HUES64 (cell line): ENCODE results near the gene KMT2C.
"Not testable (repeated sequence)": the region's sequence is repeated elsewhere in the genome, so short reads cannot be mapped to it uniquely, and the experiment has no call there.

Experiments
- H3K27ac ChIP-seq: 2 replicates; pipeline ENCODE4 v1.7.0; 2013; ENCODE audit warnings: low read depth, low read length, inconsistent platforms
- H3K27me3 ChIP-seq: 2 replicates; pipeline ENCODE4 v1.6.1; 2013; ENCODE audit warnings: mild to moderate bottlenecking, low read length; ENCODE audit not compliant: insufficient read depth
- H3K36me3 ChIP-seq: 2 replicates; pipeline ENCODE4 v1.6.1; 2013; ENCODE audit warnings: mild to moderate bottlenecking, low read length; ENCODE audit not compliant: insufficient read depth
- H3K4me1 ChIP-seq: 2 replicates; pipeline ENCODE4 v1.6.1; 2013; ENCODE audit warnings: mild to moderate bottlenecking, low read length, moderate library complexity; ENCODE audit not compliant: insufficient read depth
- H3K4me3 ChIP-seq: 2 replicates; pipeline ENCODE4 v1.5.1; 2013; ENCODE audit warnings: mild to moderate bottlenecking, low read length, moderate library complexity
- H3K9ac ChIP-seq: 2 replicates; pipeline ENCODE4 v1.6.1; 2013; ENCODE audit warnings: mild to moderate bottlenecking, low read depth, low read length
- H3K9me3 ChIP-seq: 2 replicates; pipeline ENCODE4 v1.6.1; 2013; ENCODE audit warnings: low read depth, low read length; ENCODE audit not compliant: insufficient read depth
- WGBS: fragments of 150-250, 120-280 bp; methylation state at CpG from one replicate; pipeline ENCODE4 v1.1.7; 2013; ENCODE audit warnings: missing lambda C conversion rate; 5-methylcytosine and 5-hydroxymethylcytosine counted together

The KMT2C gene

GRCh38 chr7:152286219-152286618 is 149.6 kb downstream of the KMT2C start:
- peaks cover 23% of the 10 kb centered on the region for H3K9me3 ChIP-seq
- not testable (repeated sequence) for H3K27me3 ChIP-seq, H3K4me3 ChIP-seq, H3K27ac ChIP-seq, H3K9ac ChIP-seq, H3K36me3 ChIP-seq, H3K4me1 ChIP-seq

- 80% methylated on average over 3 of the region's 3 CpGs for WGBS
- not testable (repeated sequence) for H3K27ac ChIP-seq, H3K36me3 ChIP-seq, H3K9ac ChIP-seq, H3K4me1 ChIP-seq, H3K4me3 ChIP-seq, H3K27me3 ChIP-seq
- H3K9me3 ChIP-seq, result peaks cover 22% of the 10 kb centered on the region
Measured at GRCh38 chr7:152284998-152285397, 150.8 kb downstream of the KMT2C start.

- not testable (repeated sequence) for H3K4me3 ChIP-seq, H3K9ac ChIP-seq
Measured at GRCh38 chr7:152277687-152278086, 158.1 kb downstream of the KMT2C start.

DNA sequence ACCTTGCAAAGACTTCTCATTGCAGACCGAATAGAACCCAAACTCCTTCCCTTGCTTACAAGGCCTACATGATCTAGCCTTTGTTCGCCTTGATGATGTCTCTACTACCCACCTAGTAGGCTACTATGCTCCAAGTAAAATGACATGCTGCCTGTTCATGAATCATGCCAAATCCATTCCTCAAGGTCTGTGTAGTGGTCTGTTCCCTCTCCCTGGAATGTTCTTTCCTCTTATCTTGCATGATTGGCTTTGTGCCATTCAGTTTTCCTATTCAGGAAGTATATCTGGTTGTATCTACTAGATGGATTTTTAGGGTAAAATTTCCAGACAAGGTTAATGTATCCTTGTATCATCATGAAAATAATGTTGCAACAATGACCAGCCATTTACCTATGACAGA is 165.4 kb downstream of the KMT2C start:
- peaks cover 23% of the 10 kb centered on the region for H3K9me3 ChIP-seq
- H3K27ac ChIP-seq, H3K9ac ChIP-seq, H3K4me1 ChIP-seq, H3K36me3 ChIP-seq, H3K27me3 ChIP-seq, H3K4me3 ChIP-seq: not testable (repeated sequence)
- WGBS, result 94% methylated on average over 2 of the region's 2 CpGs

More at GRCh38 chr7:152277687-152278086, 158.1 kb downstream of the KMT2C start:
- H3K9me3 ChIP-seq, result peaks cover 15% of the 10 kb centered on the region
- H3K27ac ChIP-seq, H3K36me3 ChIP-seq, H3K4me1 ChIP-seq, H3K27me3 ChIP-seq: not testable (repeated sequence)
- WGBS, result 80% methylated on average over 1 of the region's 2 CpGs

DNA sequence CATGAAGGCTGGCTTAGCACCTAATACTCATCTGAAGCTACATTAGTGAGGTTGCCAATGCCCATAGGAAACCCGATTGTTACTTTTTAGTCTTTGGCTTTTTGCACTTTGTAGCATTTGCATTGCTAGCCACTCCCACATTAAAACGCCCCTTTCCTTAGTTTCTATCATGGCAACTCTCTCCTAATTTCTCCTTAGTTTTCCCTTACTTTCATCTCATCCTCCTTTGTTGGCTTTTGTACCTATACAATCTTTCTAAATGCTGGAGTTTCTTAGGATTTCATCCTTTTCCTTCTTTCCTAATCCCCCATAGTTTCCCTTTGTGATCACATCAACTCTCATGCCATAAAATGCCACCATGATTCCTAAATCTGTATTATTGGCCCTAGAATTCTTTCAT is 168.9 kb downstream of the KMT2C start:
- H3K9me3 ChIP-seq, result peaks cover 22% of the 10 kb centered on the region
- not testable (repeated sequence) for H3K27me3 ChIP-seq, H3K27ac ChIP-seq, H3K36me3 ChIP-seq, H3K4me1 ChIP-seq, H3K4me3 ChIP-seq, H3K9ac ChIP-seq
- 85% methylated on average over 2 of the region's 2 CpGs for WGBS

DNA sequence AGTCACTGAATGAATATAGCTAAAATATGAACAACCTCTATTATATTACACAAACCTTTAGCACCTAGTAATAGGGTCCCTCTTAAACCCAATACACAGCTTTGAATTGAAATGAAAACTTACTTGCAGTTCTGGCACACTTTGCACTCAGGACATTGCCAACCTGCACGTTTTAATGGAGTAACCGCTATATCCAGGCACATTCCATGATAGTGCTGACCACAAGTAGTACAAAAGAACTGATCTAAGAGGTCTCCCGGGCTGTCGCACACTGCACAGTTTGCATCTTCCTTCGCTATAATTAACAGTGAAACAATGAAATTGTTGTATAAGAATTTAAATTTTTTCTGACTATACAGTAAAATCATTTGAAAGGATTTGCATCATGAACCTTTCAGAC is 170.9 kb downstream of the KMT2C start:
- H3K9me3 ChIP-seq, result peaks cover 25% of the 10 kb centered on the region
- not testable (repeated sequence) for H3K36me3 ChIP-seq, H3K4me3 ChIP-seq, H3K27ac ChIP-seq, H3K9ac ChIP-seq, H3K4me1 ChIP-seq, H3K27me3 ChIP-seq
- WGBS, result 57% methylated on average over 2 of the region's 5 CpGs

DNA sequence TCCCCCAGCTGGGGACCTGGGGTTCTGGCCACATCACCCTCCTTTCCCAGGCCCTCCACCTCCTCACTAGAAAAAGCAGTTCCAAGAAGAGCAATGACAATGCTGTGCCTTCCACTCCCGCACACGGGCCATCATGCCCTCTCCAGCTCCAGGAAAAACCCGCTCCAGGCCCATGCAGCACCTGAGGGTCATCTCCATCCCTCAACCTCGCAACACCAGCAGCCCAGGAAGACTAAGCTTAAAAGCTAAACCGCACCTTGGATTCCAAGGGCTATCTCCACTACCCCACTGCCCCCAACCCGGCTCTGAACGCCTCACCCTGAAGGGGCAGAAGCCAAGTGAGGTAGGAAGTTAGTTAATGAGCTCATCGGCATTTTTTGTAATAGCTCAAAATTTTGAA is 173.7 kb downstream of the KMT2C start:
- H3K36me3 ChIP-seq, H3K4me3 ChIP-seq, H3K27ac ChIP-seq, H3K9ac ChIP-seq, H3K4me1 ChIP-seq, H3K27me3 ChIP-seq: not testable (repeated sequence)
- H3K9me3 ChIP-seq, result peaks cover 16% of the 10 kb centered on the region
- WGBS, result over 99% methylated on average over 8 of the region's 8 CpGs

- H3K36me3 ChIP-seq, H3K27me3 ChIP-seq, H3K4me3 ChIP-seq, H3K9ac ChIP-seq, H3K9me3 ChIP-seq, H3K4me1 ChIP-seq, H3K27ac ChIP-seq: not testable (repeated sequence)
Measured at GRCh38 chr7:152259645-152260044, 176.2 kb downstream of the KMT2C start.

GRCh38 chr7:152247851-152248250 is 188.0 kb downstream of the KMT2C start:
- H3K9me3 ChIP-seq, H3K4me3 ChIP-seq, H3K4me1 ChIP-seq, H3K27ac ChIP-seq, H3K9ac ChIP-seq, H3K27me3 ChIP-seq: not testable (repeated sequence)
- WGBS, result no CpG with 5 or more reads among the region's 2 CpGs
- H3K36me3 ChIP-seq, result peaks cover 25% of the 10 kb centered on the region

DNA sequence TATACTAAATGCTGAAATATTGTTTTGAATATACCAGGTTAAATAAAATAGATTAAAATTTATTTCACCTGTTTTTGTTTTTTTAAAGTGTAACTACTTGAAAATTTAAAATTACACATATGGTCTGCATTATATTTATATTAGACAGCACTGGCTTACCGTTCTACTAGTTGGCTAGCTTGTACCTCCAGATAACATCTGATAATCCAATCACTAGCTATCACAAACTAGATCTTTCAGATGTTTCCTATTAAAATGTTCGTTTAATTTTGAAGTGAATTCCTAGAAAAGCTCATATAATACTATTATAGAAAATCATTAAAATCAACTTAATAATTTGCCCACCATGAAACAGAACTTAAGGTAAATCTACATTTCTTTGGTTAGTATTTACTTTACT is 190.4 kb downstream of the KMT2C start:
- H3K36me3 ChIP-seq, result peaks cover 11% of the 10 kb centered on the region; the same call in 1 of the 2 replicates
- H3K4me3 ChIP-seq, H3K27ac ChIP-seq, H3K27me3 ChIP-seq, H3K9ac ChIP-seq, H3K4me1 ChIP-seq, H3K9me3 ChIP-seq: not testable (repeated sequence)
- 93% methylated on average over 1 of the region's 2 CpGs for WGBS

GRCh38 chr7:152243464-152243863 is 192.3 kb downstream of the KMT2C start:
- not testable (repeated sequence) for H3K4me3 ChIP-seq, H3K9ac ChIP-seq, H3K36me3 ChIP-seq, H3K27ac ChIP-seq, H3K9me3 ChIP-seq, H3K27me3 ChIP-seq, H3K4me1 ChIP-seq
- WGBS, result 97% methylated on average over 10 of the region's 11 CpGs

GRCh38 chr7:152241301-152241700 is 194.5 kb downstream of the KMT2C start:
- H3K27me3 ChIP-seq, H3K9me3 ChIP-seq, H3K27ac ChIP-seq, H3K36me3 ChIP-seq, H3K4me3 ChIP-seq, H3K4me1 ChIP-seq, H3K9ac ChIP-seq: not testable (repeated sequence)
- 81% methylated on average over 7 of the region's 8 CpGs for WGBS
